Hepatocyte (in vitro differentiated cells): ENCODE measurements around the gene COL15A1. TPM values are rescaled to one million over a fixed set of nuclear protein-coding genes. Genes with fewer than 3 reads are reported as not detected.

Source experiments
- DNase-seq: peaks from one replicate; pipeline ENCODE4 v3.0.0-alpha.2; 2016; ENCODE audit warnings: low spot score
- H2AFZ ChIP-seq: fragments of 200-600 bp; sonication (generic); 2 replicates; pipeline ENCODE4 v1.6.0; 2016; ENCODE audit warnings: antibody characterized with exemption, mild to moderate bottlenecking
- H3K27ac ChIP-seq: fragments of 200-600 bp; sonication (generic); 2 replicates; pipeline ENCODE4 v1.5.1; 2016; ENCODE audit warnings: mild to moderate bottlenecking
- H3K27me3 ChIP-seq: fragments of 200-600 bp; sonication (generic); 2 replicates; pipeline ENCODE4 v1.6.1; 2016
- H3K36me3 ChIP-seq: fragments of 200-600 bp; sonication (generic); replicated peaks from 2 replicates; pipeline ENCODE4 v1.5.1; 2016; ENCODE audit warnings: low read depth; ENCODE audit not compliant: insufficient read depth
- H3K4me1 ChIP-seq: fragments of 200-600 bp; sonication (generic); 2 replicates; pipeline ENCODE4 v1.5.1; 2016; ENCODE audit warnings: mild to moderate bottlenecking, moderate library complexity; ENCODE audit not compliant: insufficient read depth
- H3K4me2 ChIP-seq: fragments of 200-600 bp; sonication (generic); 2 replicates; pipeline ENCODE4 v1.6.0; 2016
- H3K4me3 ChIP-seq: fragments of 200-600 bp; sonication (generic); 2 replicates; pipeline ENCODE4 v1.5.1; 2016; ENCODE audit warnings: mild to moderate bottlenecking
- H3K79me2 ChIP-seq: fragments of 200-600 bp; sonication (generic); 2 replicates; pipeline ENCODE4 v1.6.0; 2017; ENCODE audit warnings: mild to moderate bottlenecking
- H3K9me2 ChIP-seq: fragments of 200-600 bp; sonication (generic); replicated peaks from 2 replicates; pipeline ENCODE4 v1.6.0; 2017; ENCODE audit warnings: mild to moderate bottlenecking; ENCODE audit not compliant: insufficient read depth
- H3K9me3 ChIP-seq: fragments of 200-600 bp; sonication (generic); 2 replicates; pipeline ENCODE4 v1.5.1; 2016; ENCODE audit warnings: low read depth, mild to moderate bottlenecking
- H4K20me1 ChIP-seq: fragments of 200-600 bp; sonication (generic); 2 replicates; pipeline ENCODE4 v1.6.0; 2016; ENCODE audit warnings: mild to moderate bottlenecking; ENCODE audit not compliant: insufficient read depth, poor library complexity, severe bottlenecking
- EZH2 ChIP-seq: fragments of 200-600 bp; sonication (generic); IDR thresholded peaks from 2 replicates; pipeline ENCODE4 v1.6.1; 2016; ENCODE audit warnings: antibody characterized with exemption, mild to moderate bottlenecking, borderline replicate concordance
- EZH2phosphoT487 ChIP-seq: fragments of 200-600 bp; sonication (generic); IDR thresholded peaks from one replicate; pipeline ENCODE4 v1.6.1; 2018; ENCODE audit warnings: antibody characterized with exemption, mild to moderate bottlenecking, low read depth, moderate library complexity; ENCODE audit not compliant: unreplicated experiment, severe bottlenecking
- WGBS: methylation state at CpG from one replicate; pipeline ENCODE4 v1.1.6; 2016; ENCODE audit warnings: low lambda C conversion rate; ENCODE audit errors: missing lambda C conversion rate; 5-methylcytosine and 5-hydroxymethylcytosine counted together
- polyA plus RNA-seq: library from polyadenylated mRNA; unstranded; fragments of >200 nt; fragmentation: Nextera tagmentation; extraction: Ambion mirVana; gene quantifications from 2 replicates; pipeline ENCODE4 v1.2.1, GENCODE V29; 2016
- total RNA-seq: library from RNA; depleted of rRNA; stranded (reverse); fragments of >200 nt; gene quantifications from 2 replicates; pipeline ENCODE4 v1.2.3, GENCODE V29; 2014
- TF ChIP-seq, protein P1 (sequence below): fragments of 200-600 bp; sonication (generic); IDR thresholded peaks from 2 replicates; pipeline ENCODE4 v1.5.1; 2016; ENCODE audit warnings: antibody characterized with exemption, mild to moderate bottlenecking; ENCODE audit not compliant: poor library complexity

The COL15A1 gene
- total and polyA plus RNA-seq, 2 experiments from 2014 or later: 97.6 to 106 TPM

DNA sequence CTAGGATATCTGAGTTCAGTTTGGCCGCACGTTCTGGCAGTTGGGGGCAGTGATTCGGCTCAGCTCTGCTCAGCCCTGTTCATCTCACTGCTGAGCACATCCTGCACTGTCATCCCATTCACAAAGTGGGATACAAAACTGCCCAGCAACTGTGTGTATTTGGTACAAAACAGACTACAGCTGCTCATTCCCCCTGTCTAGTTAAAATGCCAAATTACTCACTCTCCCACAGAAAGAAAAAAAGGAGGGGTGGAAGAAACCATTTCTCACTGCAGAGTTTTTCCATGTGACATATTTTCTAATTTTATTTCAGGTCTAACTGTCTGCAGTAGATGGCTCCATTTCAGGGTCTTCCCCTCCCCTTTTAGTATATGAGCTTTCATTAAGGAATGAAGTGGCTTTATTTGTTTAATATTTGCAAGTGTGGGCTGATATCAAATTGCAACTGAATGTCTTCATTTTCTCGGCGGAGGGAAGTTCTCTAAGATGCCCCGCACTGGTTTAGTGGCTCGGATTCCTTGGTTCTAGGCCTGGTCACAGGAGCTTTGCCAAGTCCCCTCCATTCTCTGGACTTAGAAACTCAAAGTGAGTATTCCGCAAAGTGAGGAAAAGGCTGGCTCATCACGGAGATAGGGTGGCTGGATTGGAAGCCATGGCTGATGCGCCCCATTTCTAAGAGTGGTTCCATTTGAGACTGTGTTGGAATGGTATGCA is 14.7 kb downstream of the COL15A1 start:
- peak overlapping the region; percentile 66 for H3K27ac ChIP-seq
- peak; percentile 36 for DNase-seq
- no peak overlapping the region for H3K4me2 ChIP-seq
- no peak overlapping the region for H2AFZ ChIP-seq
- H3K9me3 ChIP-seq: no peaks in the 10 kb centered on the region
- H4K20me1 ChIP-seq: no peaks in the 10 kb centered on the region
- H3K36me3 ChIP-seq: no peaks in the 10 kb centered on the region
- 70% methylated on average over 10 of the region's 10 CpGs for WGBS
- no peaks in the 10 kb centered on the region for H3K4me1 ChIP-seq
- TF ChIP-seq EZH2phosphoT487 (no peak), EZH2 (no peak)
- no peak overlapping the region for H3K4me3 ChIP-seq
- H3K9me2 ChIP-seq: no peaks in the 10 kb centered on the region
- H3K27me3 ChIP-seq: no peaks in the 10 kb centered on the region
- H3K79me2 ChIP-seq: peaks cover 9% of the 10 kb centered on the region

DNA sequence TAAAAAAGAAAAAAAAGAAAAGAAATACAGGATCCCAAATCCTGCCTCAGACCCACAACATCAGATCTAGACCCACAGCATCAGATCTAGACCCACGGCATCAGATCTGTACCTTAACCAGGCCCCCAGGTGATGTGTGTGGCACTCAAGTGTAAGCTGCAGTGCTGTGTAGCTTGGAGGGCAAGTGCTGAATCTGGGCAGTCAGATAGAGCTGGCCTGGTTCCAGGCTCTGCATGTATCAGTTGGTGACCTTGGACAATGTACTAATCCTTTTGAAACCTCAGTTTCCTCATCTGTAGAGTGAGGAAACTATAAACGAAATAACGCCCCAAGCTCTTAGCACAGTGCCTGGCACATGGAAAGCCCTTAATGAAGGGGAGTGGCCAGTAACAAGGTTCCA is 16.7 kb downstream of the COL15A1 start:
- Histone ChIP-seq H3K79me2 (peaks cover 9% of the 10 kb centered on the region), H3K9me3 (no peaks in the 10 kb centered on the region), H3K36me3 (no peaks in the 10 kb centered on the region), H3K27me3 (no peaks in the 10 kb centered on the region), H4K20me1 (no peaks in the 10 kb centered on the region), H2AFZ (no peak overlapping the region), H3K9me2 (no peaks in the 10 kb centered on the region), H3K4me2 (no peak overlapping the region), H3K4me3 (no peak overlapping the region), H3K27ac (no peak overlapping the region), H3K4me1 (no peaks in the 10 kb centered on the region)
- 80% methylated on average over 3 of the region's 3 CpGs for WGBS
- TF ChIP-seq EZH2phosphoT487 (no peak), EZH2 (no peak)
- TF ChIP-seq, protein P1, sequence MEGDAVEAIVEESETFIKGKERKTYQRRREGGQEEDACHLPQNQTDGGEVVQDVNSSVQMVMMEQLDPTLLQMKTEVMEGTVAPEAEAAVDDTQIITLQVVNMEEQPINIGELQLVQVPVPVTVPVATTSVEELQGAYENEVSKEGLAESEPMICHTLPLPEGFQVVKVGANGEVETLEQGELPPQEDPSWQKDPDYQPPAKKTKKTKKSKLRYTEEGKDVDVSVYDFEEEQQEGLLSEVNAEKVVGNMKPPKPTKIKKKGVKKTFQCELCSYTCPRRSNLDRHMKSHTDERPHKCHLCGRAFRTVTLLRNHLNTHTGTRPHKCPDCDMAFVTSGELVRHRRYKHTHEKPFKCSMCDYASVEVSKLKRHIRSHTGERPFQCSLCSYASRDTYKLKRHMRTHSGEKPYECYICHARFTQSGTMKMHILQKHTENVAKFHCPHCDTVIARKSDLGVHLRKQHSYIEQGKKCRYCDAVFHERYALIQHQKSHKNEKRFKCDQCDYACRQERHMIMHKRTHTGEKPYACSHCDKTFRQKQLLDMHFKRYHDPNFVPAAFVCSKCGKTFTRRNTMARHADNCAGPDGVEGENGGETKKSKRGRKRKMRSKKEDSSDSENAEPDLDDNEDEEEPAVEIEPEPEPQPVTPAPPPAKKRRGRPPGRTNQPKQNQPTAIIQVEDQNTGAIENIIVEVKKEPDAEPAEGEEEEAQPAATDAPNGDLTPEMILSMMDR: no peak
- DNase-seq: no peak

DNA sequence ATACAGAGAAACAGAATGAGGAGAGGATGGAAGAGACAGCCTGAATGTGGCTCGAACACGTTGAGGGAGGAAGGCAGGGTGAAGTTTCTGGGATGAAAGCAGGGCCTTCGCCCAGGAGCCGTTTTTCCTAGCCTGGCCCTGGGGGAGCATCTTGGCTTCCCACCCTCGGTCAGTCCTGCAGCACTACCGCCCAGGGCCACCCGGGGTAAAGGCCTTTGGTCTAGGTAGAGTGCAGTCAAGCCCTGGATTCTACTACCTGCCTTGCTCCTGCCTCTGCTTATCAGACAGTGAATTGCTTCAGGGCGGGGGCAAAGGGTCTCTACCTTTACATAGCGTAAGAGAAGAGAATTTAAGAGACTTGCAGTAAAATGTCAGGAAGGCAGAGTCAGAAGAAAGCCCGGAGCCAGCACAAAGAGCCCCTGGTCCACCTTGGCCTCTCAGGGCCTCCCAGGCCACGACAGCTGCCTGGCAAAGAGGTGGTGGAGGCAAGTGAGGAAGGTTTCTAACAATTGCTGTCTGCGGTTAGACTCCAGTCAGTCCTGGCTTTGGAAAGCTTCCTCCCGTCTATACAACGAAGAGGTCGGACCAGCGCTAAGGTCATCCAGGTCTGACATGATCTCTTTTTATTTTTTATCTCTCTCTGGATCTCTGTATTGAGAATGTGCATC is 17.9 kb downstream of the COL15A1 start:
- H4K20me1 ChIP-seq: no peaks in the 10 kb centered on the region
- no peaks in the 10 kb centered on the region for H3K4me1 ChIP-seq
- no peak for TF ChIP-seq EZH2
- no peaks in the 10 kb centered on the region for H3K36me3 ChIP-seq
- no peaks in the 10 kb centered on the region for H3K27me3 ChIP-seq
- no peak overlapping the region for H2AFZ ChIP-seq
- H3K4me3 ChIP-seq: no peak overlapping the region
- 87% methylated on average over 16 of the region's 16 CpGs for WGBS
- H3K4me2 ChIP-seq: no peak overlapping the region
- no peak for DNase-seq
- H3K27ac ChIP-seq: no peak overlapping the region
- no peaks in the 10 kb centered on the region for H3K9me3 ChIP-seq
- peaks cover 9% of the 10 kb centered on the region for H3K79me2 ChIP-seq
- no peaks in the 10 kb centered on the region for H3K9me2 ChIP-seq

DNA sequence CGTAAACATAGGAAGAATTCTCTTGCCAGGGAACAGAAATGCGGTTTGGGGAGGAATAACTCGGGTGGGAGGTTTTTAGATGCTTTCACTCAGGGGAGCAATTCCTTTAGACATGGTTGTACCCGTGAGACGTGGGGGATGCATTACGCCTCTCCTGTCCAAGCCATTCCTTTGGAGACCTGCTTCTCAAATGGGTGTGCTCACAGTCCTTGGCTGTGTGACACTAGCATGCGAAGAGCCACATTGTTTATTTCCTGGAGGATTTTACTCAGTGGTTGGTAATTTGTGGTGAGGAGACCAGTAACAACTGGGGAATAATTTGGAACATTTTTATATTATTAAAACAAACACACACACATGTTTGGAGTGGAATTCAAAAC is 18.5 kb downstream of the COL15A1 start:
- Histone ChIP-seq H3K4me3 (no peak overlapping the region), H3K4me2 (no peak overlapping the region), H3K79me2 (peaks cover 8% of the 10 kb centered on the region), H2AFZ (no peak overlapping the region), H3K4me1 (no peaks in the 10 kb centered on the region), H3K9me3 (no peaks in the 10 kb centered on the region), H4K20me1 (no peaks in the 10 kb centered on the region), H3K9me2 (no peaks in the 10 kb centered on the region), H3K36me3 (no peaks in the 10 kb centered on the region), H3K27me3 (no peaks in the 10 kb centered on the region), H3K27ac (no peak overlapping the region)
- WGBS: 75% methylated on average over 7 of the region's 7 CpGs
- TF ChIP-seq EZH2phosphoT487 (no peak), EZH2 (no peak)
- TF ChIP-seq, protein P1: no peak
- no peak for DNase-seq
